GM12891 (cell line): ENCODE data around the gene PPM1H.

Experiments
- POLR2A ChIP-seq: IDR thresholded peaks from 2 replicates; pipeline ENCODE4 v1.6.1; 2011; ENCODE audit warnings: low read depth, low read length, control low read depth
- POLR2AphosphoS5 ChIP-seq: IDR thresholded peaks from 2 replicates; pipeline ENCODE4 v1.6.1; 2011; ENCODE audit warnings: low read depth, low read length, control low read depth
- TAF1 ChIP-seq: IDR thresholded peaks from 2 replicates; pipeline ENCODE4 v1.6.1; 2011; ENCODE audit warnings: low read depth, low read length, control low read depth

- TF ChIP-seq POLR2A (no peak), POLR2AphosphoS5 (no peak), TAF1 (no peak)
Observed at GRCh38 chr12:62707939-62708338, 227.0 kb downstream of the PPM1H start.
